IMR-90 (cell line): ENCODE results near the gene LY9. TPM values are rescaled to one million over a fixed set of nuclear protein-coding genes. Genes with fewer than 3 reads are reported as not detected.

Experiments used
- ATAC-seq: fragments of 200-7000 bp; cut with Tn5 transposase; 2 replicates; pipeline ENCODE4 v1.9.1; 2020; ENCODE audit warnings: low read depth, mild to moderate bottlenecking, moderate library complexity
- BruUV-seq: library from RNA; stranded (reverse); fragments of 400-500 nt; replicated peaks from 2 replicates; lab custom pipeline; 2021; lab: Mats Ljungman, UMichigan
- CTCF ChIA-PET: fragments of 300-600 bp; formaldehyde crosslinking; extraction: SDS; loops from one replicate; lab custom pipeline; 2021; ENCODE audit warnings: antibody characterized with exemption; lab: Yijun Ruan, JAX
- POLR2A ChIA-PET: fragments of 300-600 bp; sonication (Branson Sonifier 250); formaldehyde crosslinking; loops from one replicate; lab custom pipeline; 2022; ENCODE audit warnings: antibody characterized with exemption; ENCODE audit not compliant: unreplicated experiment; lab: Charles Lee
- DNase-seq: peaks from one replicate; pipeline ENCODE4 v3.0.0; 2013
- H2AFZ ChIP-seq: replicated peaks from 2 replicates; pipeline ENCODE3; 2013; ENCODE audit warnings: low read length, mild to moderate bottlenecking; ENCODE audit not compliant: poor library complexity
- H2AK5ac ChIP-seq: 2 replicates; pipeline ENCODE4 v1.6.1; 2013; ENCODE audit warnings: low read depth, low read length, inconsistent platforms
- H2AK9ac ChIP-seq: replicated peaks from 2 replicates; pipeline ENCODE3; 2013; ENCODE audit warnings: mild to moderate bottlenecking, low read depth, low read length, moderate library complexity; ENCODE audit not compliant: poor library complexity
- H2BK120ac ChIP-seq: 2 replicates; pipeline ENCODE4 v1.6.1; 2013; ENCODE audit warnings: low read depth, low read length, inconsistent platforms
- H2BK15ac ChIP-seq: 3 replicates; pipeline ENCODE4 v1.6.1; 2013; ENCODE audit warnings: low read depth, low read length, inconsistent platforms
- H2BK20ac ChIP-seq: 2 replicates; pipeline ENCODE4 v1.6.1; 2013; ENCODE audit warnings: low read depth, mild to moderate bottlenecking, inconsistent platforms, low read length, moderate library complexity
- H2BK5ac ChIP-seq: 2 replicates; pipeline ENCODE4 v1.6.1; 2013; ENCODE audit warnings: mild to moderate bottlenecking, low read depth, low read length, inconsistent platforms; ENCODE audit not compliant: poor library complexity, severe bottlenecking
- H3K14ac ChIP-seq: replicated peaks from 2 replicates; pipeline ENCODE4 v1.6.1; 2013; ENCODE audit warnings: low read depth, low read length, inconsistent platforms
- H3K18ac ChIP-seq: 2 replicates; pipeline ENCODE4 v1.6.1; 2013; ENCODE audit warnings: low read depth, low read length, control low read depth
- H3K23ac ChIP-seq: 2 replicates; pipeline ENCODE4 v1.6.1; 2013; ENCODE audit warnings: low read depth, low read length, inconsistent platforms
- H3K27ac ChIP-seq: 2 replicates; pipeline ENCODE4 v1.5.1; 2013; ENCODE audit warnings: mild to moderate bottlenecking, control low read depth, low read length; ENCODE audit not compliant: insufficient read depth
- H3K27me3 ChIP-seq: 2 replicates; pipeline ENCODE4 v1.6.1; 2013; ENCODE audit warnings: low read length; ENCODE audit not compliant: control insufficient read depth, insufficient read depth
- H3K36me3 ChIP-seq: 2 replicates; pipeline ENCODE4 v1.6.1; 2013; ENCODE audit warnings: low read length, mixed read lengths; ENCODE audit not compliant: control insufficient read depth, insufficient read depth
- H3K4ac ChIP-seq: 2 replicates; pipeline ENCODE4 v1.6.1; 2013; ENCODE audit warnings: low read depth, low read length, inconsistent platforms
- H3K4me1 ChIP-seq: 2 replicates; pipeline ENCODE4 v1.6.1; 2013; ENCODE audit warnings: low read length, mixed read lengths; ENCODE audit not compliant: control insufficient read depth, insufficient read depth
- H3K4me2 ChIP-seq: 2 replicates; pipeline ENCODE4 v1.6.1; 2013; ENCODE audit warnings: low read depth, mild to moderate bottlenecking, control low read depth, low read length, moderate library complexity
- H3K4me3 ChIP-seq: 2 replicates; pipeline ENCODE4 v1.5.1; 2013; ENCODE audit warnings: low read depth, mild to moderate bottlenecking, control low read depth, low read length, moderate library complexity; ENCODE audit not compliant: insufficient read depth
- H3K56ac ChIP-seq: 2 replicates; pipeline ENCODE4 v1.6.1; 2013; ENCODE audit warnings: low read length, inconsistent platforms; ENCODE audit not compliant: insufficient read depth; ENCODE audit errors: extremely low read depth
- H3K79me1 ChIP-seq, 2 experiments: 2 replicates each; pipeline ENCODE4 v1.6.1; 2013; ENCODE audit warnings: low read length in 2 of 2, inconsistent platforms in 1 of 2, low read depth in 1 of 2
- H3K9ac ChIP-seq: 2 replicates; pipeline ENCODE4 v1.6.1; 2013; ENCODE audit warnings: low read depth, low read length, control low read depth
- H3K9me1 ChIP-seq: 2 replicates; pipeline ENCODE4 v1.6.1; 2013; ENCODE audit warnings: low read length, inconsistent platforms; ENCODE audit not compliant: insufficient read depth
- H3K9me3 ChIP-seq: 2 replicates; pipeline ENCODE4 v1.6.1; 2013; ENCODE audit warnings: low read length; ENCODE audit not compliant: control insufficient read depth, insufficient read depth
- H4K20me1 ChIP-seq: 2 replicates; pipeline ENCODE4 v1.6.1; 2013; ENCODE audit warnings: low read length, inconsistent platforms; ENCODE audit not compliant: insufficient read depth
- H4K5ac ChIP-seq: 2 replicates; pipeline ENCODE4 v1.6.1; 2013; ENCODE audit warnings: mild to moderate bottlenecking, low read depth, low read length, control low read depth
- H4K8ac ChIP-seq, 2 experiments: 2 replicates each; pipeline ENCODE4 v1.6.1; 2013; ENCODE audit warnings: low read depth in 2 of 2, low read length in 2 of 2, control low read depth in 1 of 2, inconsistent platforms in 1 of 2
- H4K91ac ChIP-seq: 2 replicates; pipeline ENCODE4 v1.6.1; 2013; ENCODE audit warnings: low read depth, low read length, inconsistent platforms; ENCODE audit not compliant: insufficient read depth
- BHLHE40 ChIP-seq: fragments of 150-350 bp; IDR thresholded peaks from 2 replicates; pipeline ENCODE4 v1.6.1; 2016; ENCODE audit warnings: mild to moderate bottlenecking, low read depth, low read length
- CEBPB ChIP-seq: IDR thresholded peaks from 2 replicates; pipeline ENCODE4 v1.6.1; 2012; ENCODE audit warnings: low read depth, low read length, improper control_type of control experiment
- CHD1 ChIP-seq: IDR thresholded peaks from 2 replicates; pipeline ENCODE4 v1.6.1; 2012; ENCODE audit warnings: low read depth, low read length, improper control_type of control experiment
- CTCF ChIP-seq: conservative IDR thresholded peaks from 2 replicates; pipeline ENCODE4 v1.5.1; 2012; ENCODE audit warnings: mild to moderate bottlenecking, low read depth, low read length, improper control_type of control experiment
- ELK1 ChIP-seq: fragments of 150-350 bp; IDR thresholded peaks from 2 replicates; pipeline ENCODE4 v1.6.1; 2016; ENCODE audit warnings: low read depth, mild to moderate bottlenecking, low read length, moderate library complexity, borderline replicate concordance
- MAZ ChIP-seq: IDR thresholded peaks from 2 replicates; pipeline ENCODE4 v1.6.1; 2012; ENCODE audit warnings: low read depth, mild to moderate bottlenecking, low read length, improper control_type of control experiment, moderate library complexity, borderline replicate concordance
- NFE2L2 ChIP-seq: fragments of 150-350 bp; IDR thresholded peaks from 2 replicates; pipeline ENCODE4 v1.6.1; 2016; ENCODE audit warnings: low read depth, mild to moderate bottlenecking, low read length
- RAD21 ChIP-seq: IDR thresholded peaks from 2 replicates; pipeline ENCODE4 v1.6.1; 2012; ENCODE audit warnings: low read length, improper control_type of control experiment
- SMC3 ChIP-seq: fragments of 150-350 bp; IDR thresholded peaks from 2 replicates; pipeline ENCODE4 v1.6.1; 2016; ENCODE audit warnings: low read depth, mild to moderate bottlenecking, antibody characterized with exemption, low read length, moderate library complexity
- WGBS, 2 experiments: methylation state at CpG; one replicate each; pipeline versions ENCODE4 v1.1.5 to v1.1.7; 2013; ENCODE audit warnings: missing lambda C conversion rate in 2 of 2; ENCODE audit not compliant: insufficient read length in 1 of 2; ENCODE audit errors: extremely low coverage in 2 of 2; 5-methylcytosine and 5-hydroxymethylcytosine counted together
- dilution Hi-C: fragments of 300-500 bp; cut with HindIII; formaldehyde crosslinking; loops from one replicate; pipeline ENCODE4 v1.14.3; 2018; ENCODE audit warnings: low sequenced_read_pairs; ENCODE audit not compliant: unreplicated experiment
- in situ Hi-C: fragments of 300-500 bp; cut with MboI; formaldehyde crosslinking; loops from 3 replicates; pipeline ENCODE4 v1.14.3; 2019; ENCODE audit warnings: low sequenced_read_pairs, inconsistent platforms, mixed read lengths
- intact Hi-C: fragments of 100-400 bp; cut with micrococcal nuclease; formaldehyde crosslinking; loops from 2 replicates; pipeline ENCODE4 v1.10.0; 2022
- polyA plus RNA-seq, 3 experiments: library from polyadenylated mRNA; depleted of rRNA; stranded (reverse); fragments of >200 nt; gene quantifications; 2 replicates each; pipeline ENCODE4 v1.2.3, GENCODE V29; 2012; ENCODE audit warnings: low replicate concordance in 1 of 3
- total RNA-seq: library from RNA; depleted of rRNA; stranded (reverse); fragments of >200 nt; gene quantifications from 2 replicates; pipeline ENCODE4 v1.2.3, GENCODE V29; 2012

LY9 gene
- total and polyA plus RNA-seq, 2 of the 4 experiments (the other 2 are of a cell fraction): not detected

GRCh38 chr1:160814856-160815255 lies 18.9 kb downstream of the LY9 start:
- POLR2A ChIA-PET: no interaction called here
- no peak for ATAC-seq
- H3K9ac ChIP-seq: no peak overlapping the region

More at GRCh38 chr1:160814856-160815255, 18.9 kb downstream of the LY9 start:
- TF ChIP-seq CHD1 (no peak), RAD21 (no peak), SMC3 (no peak), BHLHE40 (no peak), CEBPB (no peak), NFE2L2 (no peak), CTCF (no peak), MAZ (no peak), ELK1 (no peak)
- WGBS, 2 experiments: 100% methylated on average over 1 of the region's 8 CpGs; no CpG with 5 or more reads in 1 of the 2 experiments
- Histone ChIP-seq H3K36me3 (no peaks in the 10 kb centered on the region), H3K23ac (no peak overlapping the region), H2BK15ac (no peak overlapping the region), H3K9me3 (no peaks in the 10 kb centered on the region), H3K27me3 (no peaks in the 10 kb centered on the region), H2AFZ (no peak overlapping the region), H2BK5ac (no peak overlapping the region), H3K4ac (no peak overlapping the region), H4K91ac (no peak overlapping the region), H3K79me1 (no peaks in the 10 kb centered on the region), H3K18ac (no peak overlapping the region), H3K4me3 (no peak overlapping the region), H2AK5ac (no peak overlapping the region), H2BK120ac (no peak overlapping the region), H3K14ac (no peak overlapping the region), H2BK20ac (no peak overlapping the region), H4K5ac (no peak overlapping the region), H3K56ac (no peak overlapping the region), H2AK9ac (no peak overlapping the region), H4K8ac (no peak overlapping the region), H4K20me1 (no peaks in the 10 kb centered on the region), H3K4me2 (no peak overlapping the region), H3K9me1 (no peaks in the 10 kb centered on the region), H3K27ac (no peak overlapping the region), H3K4me1 (no peaks in the 10 kb centered on the region)
- intact Hi-C loops: no loop called here
- CTCF ChIA-PET: no interaction called here
- DNase-seq: no peak
- BruUV-seq: no TSS peak
- dilution Hi-C loops: no loop called here
- in situ Hi-C loops: no loop called here
